Thymus (tissue), 11 donors: ENCODE data around the gene TIMM23B. TPM values are rescaled to one million over a fixed set of nuclear protein-coding genes. Genes with fewer than 3 reads are reported as not detected.
"Not testable (repeated sequence)": the region's sequence is repeated elsewhere in the genome, so short reads cannot be mapped to it uniquely, and the experiment has no call there.

Experiments
- DNase-seq, 9 donors: peaks; one replicate each; pipeline ENCODE4 v3.0.0-alpha.2; 2013; ENCODE audit warnings: low spot score in 9 of 9, low read depth in 6 of 9, missing footprints in 1 of 9
- H3K27ac ChIP-seq, 2 donors: one replicate each; pipeline ENCODE4 v1.5.1; 2013; ENCODE audit warnings: control low read depth in 1 of 2, low read depth in 1 of 2, low read length in 1 of 2, mild to moderate bottlenecking in 1 of 2, moderate library complexity in 1 of 2
- H3K27me3 ChIP-seq, 2 donors: one replicate each; pipeline ENCODE4 v1.5.1; 2013; ENCODE audit warnings: low read length in 1 of 2; ENCODE audit not compliant: control insufficient read depth in 2 of 2, insufficient read depth in 1 of 2
- H3K36me3 ChIP-seq, 2 donors: one replicate each; pipeline ENCODE4 v1.5.1; 2013; ENCODE audit warnings: low read length in 1 of 2, mild to moderate bottlenecking in 1 of 2, moderate library complexity in 1 of 2; ENCODE audit not compliant: control insufficient read depth in 2 of 2, insufficient read depth in 2 of 2
- H3K4me1 ChIP-seq, 2 donors: one replicate each; pipeline ENCODE4 v1.5.1; 2013; ENCODE audit warnings: low read length in 2 of 2; ENCODE audit not compliant: control insufficient read depth in 2 of 2, insufficient read depth in 2 of 2
- H3K4me3 ChIP-seq, 2 donors: one replicate each; pipeline ENCODE4 v1.5.1; 2013; ENCODE audit warnings: low read length in 2 of 2, control low read depth in 1 of 2, mild to moderate bottlenecking in 1 of 2
- H3K9me3 ChIP-seq, 2 donors: one replicate each; pipeline ENCODE4 v1.5.1; 2013; ENCODE audit warnings: low read length in 1 of 2, mild to moderate bottlenecking in 1 of 2; ENCODE audit not compliant: control insufficient read depth in 2 of 2, insufficient read depth in 1 of 2
- WGBS: extraction: QIAGEN DNeasy Blood & Tissue Kit; methylation state at CpG from one replicate; pipeline ENCODE4 v1.1.7; 2013; 5-methylcytosine and 5-hydroxymethylcytosine counted together
- polyA plus RNA-seq: library from polyadenylated mRNA; stranded (reverse); fragments of 200-250 nt; gene quantifications from one replicate; pipeline ENCODE4 v1.2.3, GENCODE V29; 2013
- total RNA-seq: library from RNA; stranded (reverse); fragments of 120-200 nt; gene quantifications from one replicate; pipeline ENCODE4 v1.2.4, GENCODE V29; 2013
- donor health status: healthy.

TIMM23B gene
- total and polyA plus RNA-seq, 2 donors, result 9.4 to 11.0 TPM

DNA sequence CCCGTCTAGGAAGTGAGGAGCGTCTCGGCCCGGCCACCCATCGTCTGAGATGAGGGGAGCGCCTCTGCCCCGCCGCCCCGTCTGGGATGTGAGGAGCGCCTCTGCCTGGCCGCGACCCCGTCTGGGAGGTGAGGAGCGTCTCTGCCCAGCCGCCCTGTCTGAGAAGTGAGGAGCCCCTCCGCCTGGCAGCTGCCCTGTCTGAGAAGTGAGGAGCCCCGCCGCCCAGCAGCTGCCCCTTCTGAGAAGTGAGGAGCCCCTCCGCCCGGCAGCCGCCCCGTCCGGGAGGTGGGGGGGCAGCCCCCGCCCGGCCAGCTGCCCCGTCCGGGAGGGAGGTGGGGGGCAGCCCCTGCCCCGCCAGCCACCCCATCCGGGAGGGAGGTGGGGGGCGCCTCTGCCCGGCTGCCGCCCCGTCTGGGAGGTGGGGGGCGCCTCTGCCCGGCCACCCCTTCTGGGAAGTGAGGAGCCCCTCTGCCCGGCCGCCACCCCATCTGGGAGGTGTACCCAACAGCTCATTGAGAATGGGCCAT, 28.5 kb downstream of the TIMM23B start:
- not testable (repeated sequence) for H3K36me3 ChIP-seq, H3K27ac ChIP-seq, H3K27me3 ChIP-seq, DNase-seq, H3K4me3 ChIP-seq, H3K9me3 ChIP-seq, H3K4me1 ChIP-seq
- 98% methylated on average over 36 of the region's 37 CpGs for WGBS

DNA sequence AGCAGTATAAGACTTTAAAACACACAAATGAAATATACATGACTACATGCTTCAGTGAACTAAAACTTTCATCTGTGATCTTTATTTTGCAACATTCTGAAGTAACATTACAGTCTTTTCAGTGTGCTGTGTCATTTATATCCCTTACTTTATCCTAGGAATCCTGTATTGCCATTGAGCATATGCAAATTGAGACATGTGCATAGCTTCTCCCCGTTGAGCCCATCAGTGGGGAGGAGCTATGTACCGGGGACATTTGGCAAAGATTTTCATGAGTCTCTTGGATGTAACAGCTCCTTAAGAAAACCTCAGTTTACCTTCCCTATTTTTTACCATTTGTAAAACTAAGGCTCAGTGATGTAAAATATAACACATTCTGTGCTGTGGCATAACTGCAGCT, 29.6 kb downstream of the TIMM23B start:
- not testable (repeated sequence) for H3K9me3 ChIP-seq, H3K36me3 ChIP-seq, H3K4me3 ChIP-seq, DNase-seq, H3K4me1 ChIP-seq, H3K27ac ChIP-seq, H3K27me3 ChIP-seq
- 99% methylated on average over 2 of the region's 2 CpGs for WGBS

DNA sequence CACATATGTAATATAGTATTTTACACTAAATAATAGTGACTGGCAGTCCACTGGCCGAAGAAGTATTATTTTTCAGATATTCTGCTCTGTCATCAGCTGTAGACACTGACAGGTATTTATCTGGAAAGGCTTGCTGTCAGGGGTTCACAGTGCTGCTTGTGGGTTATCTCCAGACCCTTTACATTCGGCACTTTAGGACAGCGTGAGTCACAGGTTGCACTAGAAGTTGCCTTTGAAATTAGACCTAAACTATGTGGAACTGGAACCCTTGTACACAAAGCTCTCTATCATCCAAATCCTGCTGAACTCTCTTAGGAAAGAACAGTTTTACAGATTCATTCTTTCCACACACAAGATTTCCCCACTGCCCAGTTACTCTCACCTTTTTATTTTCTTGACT, 30.2 kb downstream of the TIMM23B start:
- not testable (repeated sequence) for DNase-seq, H3K36me3 ChIP-seq, H3K4me3 ChIP-seq, H3K27me3 ChIP-seq, H3K9me3 ChIP-seq, H3K4me1 ChIP-seq, H3K27ac ChIP-seq
- WGBS, result 97% methylated on average over 3 of the region's 3 CpGs

DNA sequence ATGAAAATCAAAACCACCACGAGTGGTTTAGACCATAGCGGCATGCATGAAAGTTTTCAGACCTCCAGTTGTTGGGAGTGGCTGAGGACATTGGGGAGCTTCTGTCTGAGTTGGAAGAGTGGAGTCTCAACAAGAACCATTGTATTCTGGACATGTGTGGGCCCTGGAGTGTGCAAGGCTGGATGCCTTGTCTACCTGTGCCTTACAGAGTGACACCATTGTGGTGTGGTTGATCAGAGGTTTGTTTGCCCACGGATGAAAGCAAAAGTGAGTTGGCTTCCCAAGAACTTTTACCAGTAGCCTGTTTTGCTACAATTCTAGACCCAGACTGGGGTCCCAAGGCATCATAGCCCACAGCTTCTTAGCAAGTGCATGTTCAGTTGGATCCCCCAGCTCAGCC, 35.9 kb downstream of the TIMM23B start:
- WGBS, result 98% methylated on average over 3 of the region's 3 CpGs
- H3K4me1 ChIP-seq, DNase-seq, H3K27ac ChIP-seq, H3K4me3 ChIP-seq, H3K27me3 ChIP-seq, H3K36me3 ChIP-seq, H3K9me3 ChIP-seq: not testable (repeated sequence)

DNA sequence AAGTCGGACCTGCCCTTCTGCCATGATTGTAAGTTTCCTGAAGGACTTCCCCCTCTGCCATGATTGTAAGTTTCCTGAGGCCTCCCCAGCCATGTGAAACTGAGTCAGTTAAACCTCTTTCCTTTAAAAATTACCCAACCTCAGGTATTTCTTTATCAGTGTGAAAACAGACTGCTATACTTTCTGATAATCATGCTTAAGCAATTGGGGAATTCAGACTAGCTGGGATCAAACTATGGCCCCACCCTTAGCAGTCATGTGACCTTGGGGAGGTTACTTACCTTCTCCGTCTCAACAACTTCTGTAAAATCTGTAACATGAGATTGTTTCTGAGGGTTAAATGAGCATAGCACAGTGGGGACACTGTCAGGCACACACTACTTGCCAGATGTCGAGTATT, 45.4 kb downstream of the TIMM23B start:
- WGBS, result 81% methylated on average over 3 of the region's 3 CpGs
- not testable (repeated sequence) for H3K27ac ChIP-seq, H3K36me3 ChIP-seq, H3K9me3 ChIP-seq, H3K4me3 ChIP-seq, DNase-seq, H3K27me3 ChIP-seq, H3K4me1 ChIP-seq

DNA sequence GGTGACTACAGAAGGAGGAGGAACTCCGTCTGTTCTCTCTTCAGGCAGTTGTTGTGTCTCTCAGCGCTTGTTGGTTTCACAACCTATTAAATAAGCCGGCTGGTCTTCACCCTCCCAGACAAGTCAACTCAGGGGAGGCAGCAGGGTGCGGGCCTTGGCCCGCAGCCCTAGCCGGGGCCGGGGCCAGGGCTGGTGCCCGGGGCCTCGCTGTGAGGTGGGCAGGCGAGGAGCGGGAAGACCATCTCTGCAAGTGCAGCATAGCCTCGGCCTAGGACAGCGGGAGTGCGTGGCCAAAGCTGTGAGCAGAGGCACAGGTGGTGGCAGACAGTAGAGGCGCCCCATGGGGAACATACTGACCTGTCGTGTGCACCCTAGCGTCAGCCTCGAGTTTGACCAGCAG, 46.5 kb downstream of the TIMM23B start, which contains the start of gene AGAP6:
AGAP6 (plus strand) TSS at position 31 of the 400 bp plus-strand sequence; CDS start at position 341, 310 bp downstream.
- 99% methylated on average over 16 of the region's 18 CpGs for WGBS
- H3K27me3 ChIP-seq, H3K9me3 ChIP-seq, DNase-seq, H3K36me3 ChIP-seq, H3K4me1 ChIP-seq, H3K4me3 ChIP-seq, H3K27ac ChIP-seq: not testable (repeated sequence)

DNA sequence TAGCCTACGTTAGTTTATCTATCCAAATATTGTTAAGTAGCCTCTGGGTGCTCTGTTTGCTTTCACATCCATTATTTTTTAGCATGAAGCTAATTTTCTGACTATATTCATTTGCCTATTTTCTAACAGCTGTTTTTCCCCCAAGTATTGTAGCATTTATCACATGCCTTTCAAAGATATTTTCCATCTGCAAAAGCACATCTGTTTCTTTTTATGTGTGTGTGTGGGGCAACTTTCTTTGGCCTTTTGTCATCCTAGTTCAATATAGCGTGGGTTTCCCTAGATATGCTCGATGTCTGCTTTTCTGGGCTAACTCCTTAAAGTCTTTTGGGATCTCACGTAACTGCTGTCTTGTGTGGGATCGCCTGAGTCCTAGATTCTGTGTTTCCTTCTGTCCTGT, 53.5 kb downstream of the TIMM23B start:
- not testable (repeated sequence) for DNase-seq, H3K27ac ChIP-seq, H3K27me3 ChIP-seq, H3K36me3 ChIP-seq, H3K9me3 ChIP-seq, H3K4me1 ChIP-seq, H3K4me3 ChIP-seq
- WGBS, result 99% methylated on average over 5 of the region's 5 CpGs

DNA sequence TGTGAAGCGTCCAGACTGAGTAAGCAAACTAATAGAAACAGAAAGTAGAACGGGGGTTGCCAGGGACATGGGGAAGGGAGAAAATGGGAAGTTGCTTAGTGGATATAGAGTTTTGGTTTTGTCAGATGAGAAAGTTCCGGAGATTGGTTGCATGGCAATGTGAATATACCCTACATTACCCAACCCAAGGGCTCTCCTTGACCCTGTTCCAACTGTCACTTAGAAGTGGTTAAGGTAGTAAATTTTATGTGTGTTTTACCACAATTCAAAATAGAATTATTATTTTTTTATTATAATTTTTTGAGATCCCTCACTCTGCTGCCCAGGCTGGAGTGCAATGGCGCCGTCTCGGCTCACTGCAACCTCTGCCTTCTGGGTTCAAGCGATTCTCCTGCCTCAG, 72.2 kb downstream of the TIMM23B start:
- not testable (repeated sequence) for H3K4me3 ChIP-seq, H3K36me3 ChIP-seq, H3K9me3 ChIP-seq, H3K27ac ChIP-seq, H3K4me1 ChIP-seq, DNase-seq, H3K27me3 ChIP-seq
- 70% methylated on average over 5 of the region's 7 CpGs for WGBS

DNA sequence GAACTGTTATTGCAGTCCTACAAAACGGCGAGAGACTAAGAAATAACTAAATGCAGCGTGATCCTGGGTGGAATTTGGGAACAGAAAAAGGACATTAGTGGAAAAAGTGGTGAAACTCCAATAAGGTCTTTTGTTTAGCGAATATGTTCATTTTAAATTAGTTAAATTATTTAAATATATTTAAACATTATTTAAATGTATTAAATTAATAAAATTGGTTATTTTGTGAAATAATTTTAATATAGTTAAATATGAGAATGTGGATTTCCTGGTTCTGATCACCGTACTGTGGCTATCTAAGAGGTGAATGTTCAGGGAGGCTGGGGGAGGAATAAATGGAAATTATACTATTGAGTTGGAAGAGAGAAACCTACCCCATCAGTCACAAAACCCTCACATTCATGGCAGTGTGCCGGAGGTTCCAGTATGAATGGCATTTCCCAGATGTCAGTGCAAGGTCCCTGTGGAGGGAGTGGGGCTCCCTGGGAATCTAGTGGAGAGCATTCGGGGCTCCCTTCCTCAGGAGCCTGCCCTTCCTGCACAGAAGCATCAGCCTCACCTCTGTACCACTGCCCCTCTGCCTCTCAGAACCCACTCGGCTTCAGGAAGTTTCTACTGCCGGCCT, 73.9 kb downstream of the TIMM23B start:
- H3K36me3 ChIP-seq, DNase-seq, H3K4me1 ChIP-seq, H3K27me3 ChIP-seq, H3K4me3 ChIP-seq, H3K9me3 ChIP-seq, H3K27ac ChIP-seq: not testable (repeated sequence)
- 94% methylated on average over 9 of the region's 9 CpGs for WGBS
